Transverse colon (tissue), 4 donors: ENCODE data around the gene BAAT.

Experiments used
- POLR2AphosphoS5 ChIP-seq, 3 donors: sonication (generic); formaldehyde crosslinking; IDR thresholded peaks; one replicate each; pipeline ENCODE4 v1.6.1; 2016; ENCODE audit warnings: antibody characterized with exemption in 3 of 3
- TF ChIP-seq, protein P1 (sequence below), 5 experiments: fragments of 200-600 bp in 3 of 5; fragments of 450-650 bp in 2 of 5; sonication (generic) in 3 of 5; IDR thresholded peaks; 1 replicate in 2 of 5; 2 replicates in 3 of 5; pipeline ENCODE4 v1.5.1; 2016 to 2017; ENCODE audit warnings: antibody characterized with exemption in 5 of 5, inconsistent platforms in 3 of 5, mild to moderate bottlenecking in 2 of 5, moderate library complexity in 1 of 5

DNA sequence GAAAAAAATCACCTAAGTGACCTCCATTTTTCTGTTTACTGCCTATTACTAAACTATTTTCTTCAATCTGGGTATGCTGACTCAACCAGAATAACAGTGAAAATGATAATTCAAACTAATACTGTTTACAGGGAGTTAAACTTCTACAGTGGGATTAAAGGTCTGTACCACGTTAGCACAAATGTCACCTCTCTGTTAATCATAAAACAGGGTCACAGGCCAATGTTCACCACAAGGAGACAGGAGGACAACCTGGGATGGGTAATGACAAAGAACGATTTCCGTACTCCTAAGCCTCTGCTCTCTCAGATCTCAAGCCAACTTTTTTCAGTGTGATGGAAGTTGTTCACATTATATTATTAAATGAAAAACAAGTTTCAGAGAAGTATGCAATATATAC is 48.4 kb upstream of the BAAT start:
- TF ChIP-seq, protein P1, sequence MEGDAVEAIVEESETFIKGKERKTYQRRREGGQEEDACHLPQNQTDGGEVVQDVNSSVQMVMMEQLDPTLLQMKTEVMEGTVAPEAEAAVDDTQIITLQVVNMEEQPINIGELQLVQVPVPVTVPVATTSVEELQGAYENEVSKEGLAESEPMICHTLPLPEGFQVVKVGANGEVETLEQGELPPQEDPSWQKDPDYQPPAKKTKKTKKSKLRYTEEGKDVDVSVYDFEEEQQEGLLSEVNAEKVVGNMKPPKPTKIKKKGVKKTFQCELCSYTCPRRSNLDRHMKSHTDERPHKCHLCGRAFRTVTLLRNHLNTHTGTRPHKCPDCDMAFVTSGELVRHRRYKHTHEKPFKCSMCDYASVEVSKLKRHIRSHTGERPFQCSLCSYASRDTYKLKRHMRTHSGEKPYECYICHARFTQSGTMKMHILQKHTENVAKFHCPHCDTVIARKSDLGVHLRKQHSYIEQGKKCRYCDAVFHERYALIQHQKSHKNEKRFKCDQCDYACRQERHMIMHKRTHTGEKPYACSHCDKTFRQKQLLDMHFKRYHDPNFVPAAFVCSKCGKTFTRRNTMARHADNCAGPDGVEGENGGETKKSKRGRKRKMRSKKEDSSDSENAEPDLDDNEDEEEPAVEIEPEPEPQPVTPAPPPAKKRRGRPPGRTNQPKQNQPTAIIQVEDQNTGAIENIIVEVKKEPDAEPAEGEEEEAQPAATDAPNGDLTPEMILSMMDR (IDR thresholded peaks at IDR 0.05): no peak
- no peak for TF ChIP-seq POLR2AphosphoS5 (IDR thresholded peaks at IDR 0.05)
